ENCODE results near the gene GMPPA. TPM values are rescaled to one million over a fixed set of nuclear protein-coding genes. Genes with fewer than 3 reads are reported as not detected.

The GMPPA gene
- polyA plus RNA-seq, 2 of the 4 experiments (the other 2 are of a cell fraction) = 36.2 to 46.2 TPM

DNA sequence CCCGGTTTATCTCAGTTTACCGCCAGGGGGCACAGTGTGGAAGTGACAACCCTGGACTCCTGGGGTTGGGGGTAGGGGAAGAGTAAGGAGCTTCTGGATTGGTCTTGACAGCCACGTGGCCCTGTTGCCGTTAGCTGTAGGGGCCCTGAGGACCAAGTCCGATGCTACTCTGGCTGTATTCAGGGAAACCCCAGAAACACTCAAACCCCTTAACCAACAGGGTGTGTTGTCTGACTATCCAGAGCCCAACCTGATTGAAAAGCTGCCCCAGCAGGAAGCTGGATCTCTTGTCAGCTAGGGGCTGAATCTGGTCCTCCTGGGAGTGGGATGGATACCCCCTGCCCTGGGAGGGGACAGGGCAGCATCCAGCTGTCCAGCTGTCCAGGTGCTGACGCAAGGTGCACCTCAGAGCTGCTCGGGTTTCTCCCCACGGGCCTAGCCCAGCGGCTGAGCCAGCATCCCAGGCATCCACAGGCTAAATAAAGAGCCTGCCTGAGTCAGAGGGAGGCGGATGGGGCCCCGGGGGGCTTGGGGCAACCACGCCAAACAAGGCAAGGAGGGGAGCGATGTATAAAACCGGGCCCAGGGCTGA is 3.1 kb upstream of the GMPPA start (continued):
- TF ChIP-seq HOXB13 (CRISPR knock-in tag; IDR thresholded peaks at IDR 0.05; ENCODE audit: low read depth) (no peak), CTCF (IDR thresholded peaks at IDR 0.05) (peak; percentile 57), CBX2 (IDR thresholded peaks at IDR 0.05; ENCODE audit: borderline replicate concordance, low read depth) (no peak), NPAS2 (CRISPR knock-in tag; IDR thresholded peaks at IDR 0.05; ENCODE audit: borderline replicate concordance) (no peak), RNF2 (IDR thresholded peaks at IDR 0.05; ENCODE audit: borderline replicate concordance, low read depth) (no peak), POLR2A (IDR thresholded peaks at IDR 0.05; ENCODE audit: low read length) (no peak), JUN (IDR thresholded peaks at IDR 0.05) (no peak)

- Histone ChIP-seq H3K27ac (no peak overlapping the region), H3K4me3 (no peak overlapping the region), H3K4me1 (peaks cover 22% of the 10 kb centered on the region; the same call in 2 of the 3 replicates), H3K9me3 (no peaks in the 10 kb centered on the region), H3K4me2 (no peak overlapping the region)
- WGBS (ENCODE audit: missing lambda C conversion rate) = 78% methylated on average over 18 of the region's 20 CpGs
- no peak for DNase-seq (ENCODE audit: low read depth in 1 of 2, low spot score in 1 of 2)
- CTCF ChIA-PET = interaction anchor here (0.7 to 89.4 kb wide), 7 partner anchors 10 to 338 kb away, joined by 3 to 3291 read pairs (median 8); partner anchors contain the start of genes ASIC4, CHPF, GMPPA and SPEG
- TF ChIP-seq SREBF2 (IDR thresholded peaks at IDR 0.05) = no peak
- TF ChIP-seq BHLHE40 (IDR thresholded peaks at IDR 0.05; ENCODE audit: low read depth, low read length) = no peak
- no peak for TF ChIP-seq SMC3 (IDR thresholded peaks at IDR 0.05)
- no peak for TF ChIP-seq HOXA7 (CRISPR knock-in tag; IDR thresholded peaks at IDR 0.05)
- no peak for TF ChIP-seq HOXB13 (CRISPR knock-in tag; IDR thresholded peaks at IDR 0.05; ENCODE audit: low read depth)
- TF ChIP-seq TP53 (CRISPR knock-in tag; IDR thresholded peaks at IDR 0.05) = no peak
- no peak for TF ChIP-seq EP300 (IDR thresholded peaks at IDR 0.05)
- TF ChIP-seq PHF8 (IDR thresholded peaks at IDR 0.05; ENCODE audit: borderline replicate concordance, low read depth) = no peak
- TF ChIP-seq MAZ (IDR thresholded peaks at IDR 0.05; ENCODE audit: borderline replicate concordance, low read depth, low read length) = no peak
- TF ChIP-seq KDM1A (IDR thresholded peaks at IDR 0.05; ENCODE audit: low read depth) = no peak
- TF ChIP-seq EHF (CRISPR knock-in tag; IDR thresholded peaks at IDR 0.05) = no peak
- no peak for ATAC-seq
- FAIRE-seq = no peak
- POLR2A ChIA-PET = no interaction called here
Observed at GRCh38 chr2:219496247-219496824, 2.4 kb upstream of the GMPPA start.

DNA sequence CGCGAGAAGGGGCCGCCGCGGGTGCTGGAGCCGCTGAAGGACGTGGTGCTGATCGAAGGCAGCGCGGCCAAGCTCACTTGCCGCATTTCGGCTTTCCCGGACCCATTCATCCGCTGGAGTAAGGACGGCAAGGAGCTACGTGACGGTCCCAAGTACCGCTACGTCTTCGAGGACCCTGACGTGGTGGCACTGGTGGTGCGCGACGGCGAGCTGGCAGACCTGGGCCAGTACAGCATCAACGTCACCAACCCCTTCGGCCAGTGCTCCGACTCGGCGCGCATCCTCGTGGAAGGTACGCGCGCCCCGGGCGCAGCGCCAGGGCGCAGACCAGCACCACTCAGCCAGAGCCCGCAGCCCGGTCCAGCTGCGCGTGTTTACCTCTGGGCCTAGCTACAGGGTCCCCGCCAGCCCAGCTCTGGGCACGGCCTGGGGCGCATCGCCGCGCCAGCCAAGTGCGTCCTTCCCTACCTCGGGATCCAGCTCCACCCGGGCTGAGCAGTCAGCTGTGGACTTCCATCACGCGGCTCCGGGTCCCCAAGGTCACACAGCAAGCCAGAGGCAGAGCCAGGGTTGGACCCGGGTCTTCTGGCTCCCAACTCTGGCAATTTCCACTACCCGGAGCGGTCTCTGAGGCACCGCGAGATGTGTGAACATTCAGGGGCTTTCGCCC is 1.7 kb upstream of the GMPPA start:
- H3K4me2 ChIP-seq = peak overlapping the region; percentile 83
- DNase-seq (ENCODE audit: low read depth in 1 of 2, low spot score in 1 of 2) (no peak), FAIRE-seq (no peak), ATAC-seq (no peak)
- ChIA-PET POLR2A (interaction anchor here (1.9 kb wide), 3 partner anchors 8 to 13 kb away, joined by 9 to 24 read pairs (median 10); no protein-coding TSS in a partner anchor), CTCF (interaction anchor here (0.9 to 89.4 kb wide), 4 partner anchors 9 to 338 kb away, joined by 3 to 3291 read pairs (median 1650); partner anchors contain the start of genes ASIC4, CHPF, GMPPA and SPEG)
- peaks cover 22% of the 10 kb centered on the region; the same call in 2 of the 3 replicates for H3K4me1 ChIP-seq
- WGBS (ENCODE audit: missing lambda C conversion rate) = 92% methylated on average over 61 of the region's 61 CpGs
- H3K27ac ChIP-seq = peak overlapping the region; percentile 84 to 91; a peak in 3 of 6 replicates
- H3K4me3 ChIP-seq = peak overlapping the region; percentile 75; the same call in 2 of the 3 replicates
- no peak for TF ChIP-seq ELK1 (IDR thresholded peaks at IDR 0.05; ENCODE audit: low read depth, low read length)
- H3K9me3 ChIP-seq = no peaks in the 10 kb centered on the region

All from A549 (cell line).